ENCODE data around the gene C2CD2L.

DNA sequence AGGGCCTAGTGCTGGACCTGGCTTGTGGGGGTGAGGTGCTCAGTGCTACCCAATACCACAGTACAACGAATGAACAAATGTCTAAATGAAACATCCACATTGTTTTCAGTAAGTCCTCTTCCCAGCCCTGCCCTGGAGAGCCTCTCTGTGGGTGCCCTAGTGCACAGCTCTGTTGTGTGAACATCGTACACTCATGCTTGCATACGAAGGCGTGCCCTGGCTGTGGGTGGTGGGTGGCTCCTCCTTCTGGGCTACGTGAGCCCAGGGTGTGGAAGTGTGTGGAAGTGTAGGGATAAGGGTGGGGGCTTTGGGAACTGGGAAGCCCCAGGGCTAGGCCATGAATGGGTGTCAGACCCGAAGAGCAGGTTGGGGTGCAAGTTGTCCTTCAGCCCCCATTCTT, 60.8 kb downstream of the C2CD2L start:
- TF ChIP-seq CTCF (IDR thresholded peaks at IDR 0.05; ENCODE audit: extremely low read depth in 1 of 2, insufficient read depth in 1 of 2, low read depth in 1 of 2, low read length in 2 of 2) (no peak), EZH2 (IDR thresholded peaks at IDR 0.05; ENCODE audit: borderline replicate concordance, low read depth, low read length, severe bottlenecking) (no peak), POLR2AphosphoS5 (IDR thresholded peaks at IDR 0.05; ENCODE audit: insufficient read depth, low read depth, low read length) (no peak), POLR2A (IDR thresholded peaks at IDR 0.05; ENCODE audit: low read depth, low read length) (no peak), MYC (IDR thresholded peaks at IDR 0.05; ENCODE audit: low read depth, low read length) (no peak), MAX (IDR thresholded peaks at IDR 0.05; ENCODE audit: insufficient read depth, insufficient read length) (no peak), JUN (IDR thresholded peaks at IDR 0.05; ENCODE audit: borderline replicate concordance, insufficient read depth, insufficient read length, low read depth) (no peak)
